ENCODE data around the gene F12.

- no peak for TF ChIP-seq CTCF (IDR thresholded peaks at IDR 0.05)
- TF ChIP-seq POLR2AphosphoS5 (IDR thresholded peaks at IDR 0.05) = no peak
- no peak for TF ChIP-seq EP300 (IDR thresholded peaks at IDR 0.05)
- no peak for TF ChIP-seq POLR2A (IDR thresholded peaks at IDR 0.05)
Observed at GRCh38 chr5:177434437-177434836, 25.1 kb upstream of the F12 start.

Measured in gastroesophageal sphincter (tissue), 3 donors.